Pancreas (tissue), 10 donors: ENCODE measurements around the gene CCDC102B. TPM values are rescaled to one million over a fixed set of nuclear protein-coding genes. Genes with fewer than 3 reads are reported as not detected.
A peak's percentile ranks its signal among the peaks of the same experiment; 100 is the strongest.

Experiments
- ATAC-seq, 4 donors: fragments of 200-7000 bp; cut with Tn5 transposase; one replicate each; pipeline versions ENCODE4 v1.8.0 to v1.9.1; 2020; ENCODE audit warnings: mild to moderate bottlenecking in 4 of 4, moderate library complexity in 4 of 4
- DNase-seq, 6 donors: peaks; one replicate each; pipeline ENCODE4 v3.0.0-alpha.2; 2020
- FAIRE-seq: peaks from 2 replicates; lab custom pipeline; 2012; peaks lifted over from hg19 to GRCh38; lab: Jason Lieb, UNC
- H3K27ac ChIP-seq, 4 donors: fragments of 200-600 bp; sonication (generic); 1 replicate in 3 of 4; 2 replicates in 1 of 4; pipeline versions ENCODE4 v1.5.0 to v1.8.0; 2020
- H3K27me3 ChIP-seq, 4 donors: fragments of 200-600 bp; one replicate each; pipeline ENCODE4 v1.8.0; 2021
- H3K36me3 ChIP-seq, 3 donors: fragments of 200-600 bp; sonication (generic) in 1 of 3; one replicate each; pipeline versions ENCODE4 v1.5.0 to v1.8.0; 2020 to 2021
- H3K4me1 ChIP-seq, 3 donors: fragments of 200-600 bp; one replicate each; pipeline ENCODE4 v1.8.0; 2021
- H3K4me3 ChIP-seq, 4 donors: fragments of 200-600 bp; sonication (generic) in 2 of 4; one replicate each; pipeline versions ENCODE4 v1.5.0 to v1.8.0; 2020 to 2021
- H3K9me3 ChIP-seq, 4 donors: fragments of 200-600 bp; one replicate each; pipeline ENCODE4 v1.8.0; 2021
- WGBS, 2 donors: extraction: QIAGEN DNeasy Blood & Tissue Kit; methylation state at CpG; one replicate each; pipeline ENCODE4 v1.1.7; 2013; 5-methylcytosine and 5-hydroxymethylcytosine counted together
- intact Hi-C, 3 donors: fragments of 100-400 bp; cut with DNase I; formaldehyde crosslinking; loops; one replicate each; pipeline versions ENCODE4 v1.11.1 to v1.14.2; 2022
- polyA plus RNA-seq, 2 donors: library from polyadenylated mRNA; stranded (reverse); fragments of 200-250 nt; gene quantifications; one replicate each; pipeline ENCODE4 v1.2.3, GENCODE V29; 2013
- total RNA-seq, 6 donors: library from RNA; stranded (reverse); fragmentation: NEBNext Ultra II Directional in 4 of 6; extraction: Animal tissue kit (Norgen Biotek cat#: 25700) in 4 of 6; gene quantifications; one replicate each; pipeline versions ENCODE4 v1.2.1 to v1.2.4, GENCODE V29; 2021 to 2023
- TF ChIP-seq, protein P1 (sequence below), 4 donors: fragments of 200-600 bp; sonication (generic) in 3 of 4; IDR thresholded peaks; one replicate each; pipeline versions ENCODE4 v1.5.0 to v1.8.0; 2021; ENCODE audit warnings: antibody characterized with exemption in 4 of 4
- donor health status: healthy with polysubstance abuse.
- donor health status: DM: no; HTN: no; CAD: no; lungs with moderate emphysema.
- donor health status: DM: no; HTN: no; CAD: no.
- donor health status: control.
- donor health status: control.
- donor health status: Bipolar disorder and iron deficiency.
- donor health status: DM: yes; HTN: yes; CAD: no.
- donor health status: DM: no; HTN: no; CAD: no.
- donor health status: DM: no; HTN: no; CAD: no.
- donor health status: DM: yes; HTN: yes; CAD: no.

The CCDC102B gene
- total and polyA plus RNA-seq, 8 donors = 0.99 to 6.2 (median 1.6) TPM

GRCh38 chr18:68793951-68794350 lies 3.9 kb upstream of the CCDC102B start:
- H3K4me1 ChIP-seq = no peaks in the 10 kb centered on the region
- TF ChIP-seq, protein P1, sequence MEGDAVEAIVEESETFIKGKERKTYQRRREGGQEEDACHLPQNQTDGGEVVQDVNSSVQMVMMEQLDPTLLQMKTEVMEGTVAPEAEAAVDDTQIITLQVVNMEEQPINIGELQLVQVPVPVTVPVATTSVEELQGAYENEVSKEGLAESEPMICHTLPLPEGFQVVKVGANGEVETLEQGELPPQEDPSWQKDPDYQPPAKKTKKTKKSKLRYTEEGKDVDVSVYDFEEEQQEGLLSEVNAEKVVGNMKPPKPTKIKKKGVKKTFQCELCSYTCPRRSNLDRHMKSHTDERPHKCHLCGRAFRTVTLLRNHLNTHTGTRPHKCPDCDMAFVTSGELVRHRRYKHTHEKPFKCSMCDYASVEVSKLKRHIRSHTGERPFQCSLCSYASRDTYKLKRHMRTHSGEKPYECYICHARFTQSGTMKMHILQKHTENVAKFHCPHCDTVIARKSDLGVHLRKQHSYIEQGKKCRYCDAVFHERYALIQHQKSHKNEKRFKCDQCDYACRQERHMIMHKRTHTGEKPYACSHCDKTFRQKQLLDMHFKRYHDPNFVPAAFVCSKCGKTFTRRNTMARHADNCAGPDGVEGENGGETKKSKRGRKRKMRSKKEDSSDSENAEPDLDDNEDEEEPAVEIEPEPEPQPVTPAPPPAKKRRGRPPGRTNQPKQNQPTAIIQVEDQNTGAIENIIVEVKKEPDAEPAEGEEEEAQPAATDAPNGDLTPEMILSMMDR (IDR thresholded peaks at IDR 0.05) = no peak
- no peak overlapping the region for H3K27ac ChIP-seq
- DNase-seq = no peak
- no peak for ATAC-seq
- H3K4me3 ChIP-seq = no peak overlapping the region
- intact Hi-C loops = no loop called here
- no peaks in the 10 kb centered on the region for H3K9me3 ChIP-seq
- no peak for FAIRE-seq
- no peaks in the 10 kb centered on the region for H3K27me3 ChIP-seq
- H3K36me3 ChIP-seq = no peaks in the 10 kb centered on the region

- Histone ChIP-seq H3K27me3 (no peaks in the 10 kb centered on the region), H3K27ac (no peak overlapping the region), H3K9me3 (no peaks in the 10 kb centered on the region), H3K36me3 (no peaks in the 10 kb centered on the region), H3K4me1 (no peaks in the 10 kb centered on the region), H3K4me3 (no peak overlapping the region)
- FAIRE-seq (no peak), ATAC-seq (no peak), DNase-seq (no peak)
- TF ChIP-seq, protein P1 (IDR thresholded peaks at IDR 0.05) = no peak
- 45 to 68% methylated on average over 7 of the region's 7 CpGs for whole genome bisulfite sequencing, 2 donors
- intact Hi-C loops = no loop called here
Measured at GRCh38 chr18:68796936-68797690, 767 bp upstream of the CCDC102B start.

GRCh38 chr18:68800075-68800474 lies 2.2 kb downstream of the CCDC102B start:
- H3K27ac ChIP-seq = no peak overlapping the region
- no peak for FAIRE-seq

GRCh38 chr18:68803356-68803755 lies 5.5 kb downstream of the CCDC102B start:
- intact Hi-C loops = no loop called here
- no peaks in the 10 kb centered on the region for H3K9me3 ChIP-seq
- H3K27me3 ChIP-seq = no peaks in the 10 kb centered on the region
- FAIRE-seq = no peak
- no peak overlapping the region for H3K27ac ChIP-seq
- H3K4me1 ChIP-seq = no peaks in the 10 kb centered on the region
- H3K4me3 ChIP-seq = no peak overlapping the region
- no peaks in the 10 kb centered on the region for H3K36me3 ChIP-seq
- TF ChIP-seq, protein P1 (IDR thresholded peaks at IDR 0.05) = no peak
- peak in 3 of 4 donors; percentile 29 to 56 (median 52) for ATAC-seq
- DNase-seq = peak in 3 of 6 donors; percentile 11 to 26 (median 23)
- WGBS, 2 donors = 42 to 66% methylated on average over 3 of the region's 3 CpGs

More at GRCh38 chr18:68800075-68800474, 2.2 kb downstream of the CCDC102B start:
- H3K9me3 ChIP-seq = no peaks in the 10 kb centered on the region
- no peak for DNase-seq
- H3K27me3 ChIP-seq = no peaks in the 10 kb centered on the region
- TF ChIP-seq, protein P1 (IDR thresholded peaks at IDR 0.05) = no peak
- 39 to 42% methylated on average over 7 of the region's 7 CpGs for WGBS, 2 donors
- H3K4me3 ChIP-seq = no peak overlapping the region
- H3K4me1 ChIP-seq = no peaks in the 10 kb centered on the region
- ATAC-seq = no peak
- no peaks in the 10 kb centered on the region for H3K36me3 ChIP-seq
- intact Hi-C loops = no loop called here

DNA sequence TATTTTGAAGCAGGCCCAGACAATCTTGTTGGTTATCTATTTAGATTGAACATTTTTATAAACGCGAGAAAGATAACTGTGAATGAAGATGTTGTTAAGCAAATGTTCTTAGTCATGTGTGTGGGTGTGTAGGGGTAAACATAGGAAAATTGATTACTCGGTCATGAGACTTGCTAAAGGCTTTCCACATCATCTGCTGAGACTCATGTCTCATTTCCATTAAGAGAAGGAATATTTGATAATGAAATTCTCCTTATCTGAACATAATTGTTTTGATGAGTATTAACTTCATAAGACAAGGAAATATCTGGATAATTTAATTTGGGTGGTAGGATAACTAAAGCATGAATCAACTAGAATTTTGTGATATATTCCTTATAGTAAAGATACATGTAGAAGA lies 19.7 kb downstream of the CCDC102B start:
- Histone ChIP-seq H3K27ac (no peak overlapping the region), H3K36me3 (no peaks in the 10 kb centered on the region), H3K9me3 (no peaks in the 10 kb centered on the region), H3K4me1 (no peaks in the 10 kb centered on the region), H3K4me3 (no peak overlapping the region), H3K27me3 (no peaks in the 10 kb centered on the region)
- 24 to 43% methylated on average over 3 of the region's 3 CpGs for WGBS, 2 donors
- TF ChIP-seq, protein P1 (IDR thresholded peaks at IDR 0.05) = no peak
- DNase-seq = no peak
- no peak for FAIRE-seq
- no peak for ATAC-seq
- intact Hi-C loops = no loop called here
